Vagina (tissue), 2 donors: ENCODE results near the gene FOXO3.

Source experiments
- CTCF ChIP-seq, 3 experiments: fragments of 450-650 bp in 2 of 3; fragments of 200-600 bp in 1 of 3; sonication (generic) in 1 of 3; IDR thresholded peaks; one replicate each; pipeline ENCODE4 v1.5.1; 2017 to 2019; ENCODE audit warnings: antibody characterized with exemption in 3 of 3, mild to moderate bottlenecking in 2 of 3, moderate library complexity in 2 of 3
- POLR2A ChIP-seq, 2 donors: fragments of 450-650 bp; IDR thresholded peaks; one replicate each; pipeline ENCODE4 v1.6.1; 2017; ENCODE audit warnings: antibody characterized with exemption in 2 of 2, mild to moderate bottlenecking in 2 of 2, moderate library complexity in 2 of 2
- POLR2AphosphoS5 ChIP-seq, 2 donors: sonication (generic); formaldehyde crosslinking; IDR thresholded peaks; one replicate each; pipeline ENCODE4 v1.9.0; 2017; ENCODE audit warnings: antibody characterized with exemption in 2 of 2, mild to moderate bottlenecking in 2 of 2, low read depth in 1 of 2; ENCODE audit not compliant: insufficient read depth in 1 of 2

- TF ChIP-seq CTCF (IDR thresholded peaks at IDR 0.05) = no peak
- TF ChIP-seq POLR2AphosphoS5 (IDR thresholded peaks at IDR 0.05; ENCODE audit: insufficient read depth in 1 of 2, low read depth in 1 of 2) = no peak
- no peak for TF ChIP-seq POLR2A (IDR thresholded peaks at IDR 0.05)
Observed at GRCh38 chr6:108720827-108721226, 160.1 kb downstream of the FOXO3 start.
